ENCODE measurements around the gene CCDC85A.

CCDC85A gene

GRCh38 chr2:56372071-56372656 lies 188.4 kb downstream of the CCDC85A start:
- no peak for DNase-seq (ENCODE audit: low read depth)

GRCh38 chr2:56375251-56375650 lies 191.5 kb downstream of the CCDC85A start:
- DNase-seq (ENCODE audit: low read depth): no peak

GRCh38 chr2:56376699-56377665 lies 193.2 kb downstream of the CCDC85A start:
- DNase-seq (ENCODE audit: low read depth): peak; percentile 52

GRCh38 chr2:56379066-56379465 lies 195.3 kb downstream of the CCDC85A start:
- DNase-seq (ENCODE audit: low read depth): no peak

GRCh38 chr2:56380861-56381260 lies 197.1 kb downstream of the CCDC85A start:
- no peak for DNase-seq (ENCODE audit: low read depth)

GRCh38 chr2:56382466-56382865 lies 198.7 kb downstream of the CCDC85A start:
- DNase-seq (ENCODE audit: low read depth): no peak

- no peak for DNase-seq (ENCODE audit: low read depth)
These were observed 202.9 kb downstream of the CCDC85A start for GRCh38 chr2:56386657-56387056.

GRCh38 chr2:56390644-56391043 lies 206.9 kb downstream of the CCDC85A start:
- DNase-seq (ENCODE audit: low read depth): no peak

- DNase-seq (ENCODE audit: low read depth): no peak
These were observed 226.3 kb downstream of the CCDC85A start for GRCh38 chr2:56410140-56410539.

- DNase-seq (ENCODE audit: low read depth): no peak
These were observed 232.8 kb downstream of the CCDC85A start for GRCh38 chr2:56416500-56417176.

Data from GM04504 (cell line).